GM12872 (cell line): Measurements from ENCODE around the gene BACE2.

ENCODE experiments used
- CTCF ChIP-seq: IDR thresholded peaks from 3 replicates; pipeline ENCODE4 v1.5.1; 2011; ENCODE audit warnings: low read depth, mild to moderate bottlenecking, low read length, moderate library complexity; ENCODE audit not compliant: insufficient read depth

BACE2 gene

DNA sequence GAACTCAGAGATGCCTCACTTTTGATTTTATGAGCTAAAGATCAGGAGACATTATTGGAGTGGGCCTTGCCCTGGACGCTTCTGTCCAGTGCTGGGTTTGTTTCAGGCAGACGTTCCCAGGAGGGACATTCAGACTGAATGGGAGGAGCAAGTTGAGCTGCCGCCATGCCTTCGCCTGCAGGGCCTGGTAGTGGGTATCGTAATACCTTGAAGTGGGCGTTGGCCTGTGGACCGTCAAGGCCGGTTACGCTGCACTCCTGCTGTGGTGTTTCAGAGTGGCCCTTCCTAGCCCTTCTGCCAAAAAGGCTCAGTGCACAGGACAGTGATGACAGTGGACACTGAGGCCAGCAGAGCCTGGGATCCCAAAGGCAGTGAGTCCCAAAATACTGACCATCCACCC is 150.3 kb downstream of the BACE2 start:
- TF ChIP-seq CTCF: no peak

DNA sequence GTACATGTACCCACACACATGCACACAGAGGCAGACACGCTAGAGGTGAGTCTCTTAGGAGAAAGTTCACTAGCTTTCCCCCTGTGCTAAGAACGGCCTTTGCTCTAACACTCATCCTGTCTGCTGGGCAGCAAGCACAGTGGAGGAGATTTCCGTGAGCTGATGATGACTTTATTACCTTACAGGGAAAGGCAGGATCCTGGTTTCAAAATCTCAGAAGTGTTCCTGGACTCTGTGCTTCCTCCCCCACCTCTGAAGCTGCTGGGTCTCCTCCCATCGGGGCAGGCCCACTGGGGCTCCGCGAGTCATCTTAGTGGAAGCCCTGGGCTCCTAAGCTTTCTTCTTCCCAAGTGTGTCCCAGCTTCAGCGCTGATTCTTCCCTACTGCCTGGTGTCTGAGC is 151.3 kb downstream of the BACE2 start:
- TF ChIP-seq CTCF: no peak

GRCh38 chr21:41321211-41321907 is 153.4 kb downstream of the BACE2 start:
- no peak for TF ChIP-seq CTCF

DNA sequence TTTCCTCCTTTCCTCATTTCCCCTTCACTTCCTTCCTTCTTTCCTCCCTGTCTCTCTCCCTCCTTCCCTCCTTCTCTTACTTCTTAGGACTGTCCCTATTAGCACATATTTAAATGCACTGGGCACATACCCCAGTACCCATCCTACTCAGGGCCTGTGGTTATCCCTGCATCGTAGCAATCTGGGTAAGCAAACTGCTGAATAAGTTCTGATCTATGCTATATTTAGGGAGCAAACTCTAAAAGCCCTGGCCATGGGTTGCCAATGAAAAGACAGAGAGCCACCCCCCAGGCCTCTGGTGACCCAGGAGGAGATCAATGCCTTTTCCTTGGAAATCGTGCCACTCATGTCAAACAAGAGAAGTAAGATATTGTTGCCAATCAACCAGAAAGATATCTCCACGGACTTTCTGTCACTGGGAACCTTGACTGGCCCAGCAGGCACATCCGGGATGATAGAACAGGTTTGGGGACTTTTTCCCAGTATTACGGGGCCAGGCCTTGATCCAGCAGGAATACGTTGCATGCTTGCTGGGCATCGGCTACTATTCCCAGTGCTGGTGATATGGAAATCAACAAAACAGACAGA is 154.0 kb downstream of the BACE2 start:
- no peak for TF ChIP-seq CTCF

DNA sequence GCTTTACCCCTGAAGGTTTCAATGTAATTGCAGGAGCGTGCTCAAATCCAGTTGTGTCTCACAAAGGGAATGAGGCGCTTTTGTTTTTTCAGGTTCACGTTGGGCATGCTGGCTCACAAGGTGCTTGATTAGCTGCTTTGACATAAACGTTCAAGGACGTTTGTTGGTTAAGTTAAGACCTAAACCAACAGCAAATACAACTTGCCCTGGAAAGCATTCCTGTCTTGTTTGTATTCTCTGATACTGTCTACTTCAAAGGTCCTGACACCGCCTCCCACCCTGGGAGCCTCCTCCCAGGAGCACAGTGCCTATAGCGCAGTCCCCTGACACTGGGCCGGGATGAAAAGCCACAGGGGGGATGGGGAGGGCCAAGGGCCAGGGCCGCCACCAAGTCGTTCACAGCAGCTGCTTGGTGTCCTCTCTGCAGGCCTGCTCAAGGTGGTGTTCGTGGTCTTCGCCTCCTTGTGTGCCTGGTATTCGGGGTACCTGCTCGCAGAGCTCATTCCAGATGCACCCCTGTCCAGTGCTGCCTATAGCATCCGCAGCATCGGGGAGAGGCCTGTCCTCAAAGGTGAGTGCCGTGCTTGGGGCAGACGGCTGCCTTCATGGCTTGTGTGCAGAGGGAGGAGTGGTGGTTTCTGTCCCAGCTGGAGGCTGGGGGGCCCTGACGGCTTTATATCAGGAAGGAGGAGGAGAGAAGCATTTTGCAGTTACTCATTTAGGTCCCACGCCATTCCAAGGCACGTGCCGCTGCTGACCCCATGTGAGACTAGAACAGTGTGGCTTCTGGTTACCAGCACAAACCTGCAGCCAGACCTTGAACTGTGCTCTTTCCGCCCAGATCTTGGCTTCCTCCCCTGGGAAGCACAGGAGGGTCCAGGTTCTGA is 154.8 kb downstream of the BACE2 start:
- no peak for TF ChIP-seq CTCF

GRCh38 chr21:41325138-41325912 is 157.4 kb downstream of the BACE2 start:
- TF ChIP-seq CTCF: no peak
